Measurements from ENCODE around the gene SGK1. TPM values are rescaled to one million over a fixed set of nuclear protein-coding genes. Genes with fewer than 3 reads are reported as not detected.
A peak's percentile ranks its signal among the peaks of the same experiment; 100 is the strongest.

SGK1 gene
- polyA plus RNA-seq, 1 donor (not counting 4 experiments of a cell fraction or from before 2014, with no cell fraction given), result 156 TPM

DNA sequence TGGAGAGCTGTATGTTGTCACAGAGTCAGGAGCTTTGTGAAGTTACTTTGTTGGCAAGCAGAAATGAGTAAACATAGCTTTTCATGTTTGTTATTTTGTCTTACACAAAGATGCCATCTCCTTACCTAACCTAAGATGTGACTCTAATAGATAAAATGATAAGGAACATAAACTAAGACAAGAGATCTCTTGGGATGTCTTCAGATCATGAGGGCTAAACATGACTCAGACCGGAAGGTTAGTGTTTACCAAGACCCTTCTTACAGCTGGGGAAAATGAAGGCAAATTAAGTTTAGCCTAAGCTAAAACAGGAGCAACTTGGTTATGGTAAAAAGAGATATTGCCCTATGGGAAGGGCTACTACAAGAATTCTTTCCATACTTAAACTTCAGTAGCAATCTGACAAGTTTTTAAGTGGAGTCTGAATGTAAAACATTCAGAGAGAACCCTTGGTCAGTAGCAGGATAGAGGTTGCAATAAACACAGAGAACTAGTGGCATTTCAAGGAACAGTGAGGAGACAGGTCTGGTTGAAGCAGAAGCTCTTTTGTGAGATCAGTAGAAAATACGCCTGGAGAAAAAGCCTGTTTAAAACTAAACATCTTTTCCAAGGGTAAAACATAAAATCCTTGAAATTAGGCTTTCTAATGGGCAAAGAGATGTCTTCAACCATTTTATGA is 29.9 kb downstream of the SGK1 start:
- Histone ChIP-seq H3K9me1 (ENCODE audit: control insufficient read depth, extremely low read depth, insufficient read depth, low read length) (no peaks in the 10 kb centered on the region), H3K9ac (ENCODE audit: control insufficient read depth, extremely low read depth, insufficient read depth, low read length) (peak overlapping the region; percentile 57), H3K36me3 (ENCODE audit: control insufficient read depth in 2 of 2, extremely low read depth in 1 of 2, insufficient read depth in 2 of 2, low read length in 2 of 2) (no peaks in the 10 kb centered on the region), H3K4me2 (ENCODE audit: control insufficient read depth, extremely low read depth, insufficient read depth, low read depth, low read length) (peak overlapping the region; percentile 43), H4K20me1 (ENCODE audit: control insufficient read depth, extremely low read depth, insufficient read depth, low read length) (no peaks in the 10 kb centered on the region), H3K79me2 (ENCODE audit: control insufficient read depth, insufficient read depth, low read length) (no peaks in the 10 kb centered on the region), H3K9me3 (ENCODE audit: control insufficient read depth, low read depth, low read length) (no peaks in the 10 kb centered on the region), H3K27ac (ENCODE audit: control insufficient read depth, insufficient read depth, low read length) (peak overlapping the region; percentile 87), H2AFZ (ENCODE audit: control insufficient read depth, low read length) (peak overlapping the region; percentile 95), H3K4me1 (ENCODE audit: control insufficient read depth, extremely low read depth, insufficient read depth, low read length) (peaks cover 19% of the 10 kb centered on the region), H3K27me3 (ENCODE audit: control insufficient read depth, extremely low read depth, insufficient read depth, low read length) (no peaks in the 10 kb centered on the region), H3K4me3 (ENCODE audit: control insufficient read depth in 2 of 3, extremely low read depth in 1 of 3, insufficient read depth in 2 of 3, low read depth in 1 of 3, low read length in 3 of 3) (peak overlapping the region in 1 of 3 experiments; percentile 1)
- no peak for TF ChIP-seq EZH2 (IDR thresholded peaks at IDR 0.05; ENCODE audit: low read length)
- TF ChIP-seq, protein P1, sequence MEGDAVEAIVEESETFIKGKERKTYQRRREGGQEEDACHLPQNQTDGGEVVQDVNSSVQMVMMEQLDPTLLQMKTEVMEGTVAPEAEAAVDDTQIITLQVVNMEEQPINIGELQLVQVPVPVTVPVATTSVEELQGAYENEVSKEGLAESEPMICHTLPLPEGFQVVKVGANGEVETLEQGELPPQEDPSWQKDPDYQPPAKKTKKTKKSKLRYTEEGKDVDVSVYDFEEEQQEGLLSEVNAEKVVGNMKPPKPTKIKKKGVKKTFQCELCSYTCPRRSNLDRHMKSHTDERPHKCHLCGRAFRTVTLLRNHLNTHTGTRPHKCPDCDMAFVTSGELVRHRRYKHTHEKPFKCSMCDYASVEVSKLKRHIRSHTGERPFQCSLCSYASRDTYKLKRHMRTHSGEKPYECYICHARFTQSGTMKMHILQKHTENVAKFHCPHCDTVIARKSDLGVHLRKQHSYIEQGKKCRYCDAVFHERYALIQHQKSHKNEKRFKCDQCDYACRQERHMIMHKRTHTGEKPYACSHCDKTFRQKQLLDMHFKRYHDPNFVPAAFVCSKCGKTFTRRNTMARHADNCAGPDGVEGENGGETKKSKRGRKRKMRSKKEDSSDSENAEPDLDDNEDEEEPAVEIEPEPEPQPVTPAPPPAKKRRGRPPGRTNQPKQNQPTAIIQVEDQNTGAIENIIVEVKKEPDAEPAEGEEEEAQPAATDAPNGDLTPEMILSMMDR (optimal IDR thresholded peaks at IDR 0.05 in 1 of 3, IDR thresholded peaks at IDR 0.05 in 1 of 3, conservative IDR thresholded peaks at IDR 0.05 in 1 of 3; ENCODE audit: extremely low read depth in 1 of 3, insufficient read depth in 2 of 3, low read length in 3 of 3), result no peak
- DNase-seq (ENCODE audit: low read depth, low spot score) (no peak), FAIRE-seq (no peak)
- dilution Hi-C loops (cut with MboI; ENCODE audit: extremely low pct_ligation_motif_present, low sequenced_read_pairs), result no loop called here

DNA sequence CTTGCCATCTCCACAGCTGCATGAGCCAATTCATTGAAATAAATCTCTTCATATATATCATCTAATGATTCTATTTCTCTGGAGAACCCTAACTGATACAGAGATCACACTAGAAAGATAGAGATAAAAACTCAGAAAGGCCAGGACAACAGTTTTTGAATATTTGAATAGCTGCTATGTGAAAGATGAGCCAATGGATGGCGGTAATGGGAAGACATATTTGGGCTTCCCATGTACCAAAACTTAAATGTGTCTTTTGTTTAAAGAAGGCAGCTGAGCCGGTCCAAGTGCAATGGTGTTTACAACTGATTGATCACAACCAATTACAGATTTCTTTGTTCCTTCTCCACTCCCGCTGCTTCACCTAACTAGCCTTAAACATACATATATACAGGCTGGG is 35.1 kb downstream of the SGK1 start:
- Histone ChIP-seq H3K27me3 (ENCODE audit: control insufficient read depth, extremely low read depth, insufficient read depth, low read length) (no peaks in the 10 kb centered on the region), H3K4me1 (ENCODE audit: control insufficient read depth, extremely low read depth, insufficient read depth, low read length) (peaks cover under 1% of the 10 kb centered on the region), H3K9me3 (ENCODE audit: control insufficient read depth, low read depth, low read length) (no peaks in the 10 kb centered on the region), H2AFZ (ENCODE audit: control insufficient read depth, low read length) (no peak overlapping the region), H4K20me1 (ENCODE audit: control insufficient read depth, extremely low read depth, insufficient read depth, low read length) (no peaks in the 10 kb centered on the region), H3K4me2 (ENCODE audit: control insufficient read depth, extremely low read depth, insufficient read depth, low read depth, low read length) (no peak overlapping the region), H3K4me3 (ENCODE audit: control insufficient read depth in 2 of 3, extremely low read depth in 1 of 3, insufficient read depth in 2 of 3, low read depth in 1 of 3, low read length in 3 of 3) (no peak overlapping the region), H3K9me1 (ENCODE audit: control insufficient read depth, extremely low read depth, insufficient read depth, low read length) (no peaks in the 10 kb centered on the region), H3K36me3 (ENCODE audit: control insufficient read depth in 2 of 2, extremely low read depth in 1 of 2, insufficient read depth in 2 of 2, low read length in 2 of 2) (no peaks in the 10 kb centered on the region), H3K79me2 (ENCODE audit: control insufficient read depth, insufficient read depth, low read length) (no peaks in the 10 kb centered on the region), H3K9ac (ENCODE audit: control insufficient read depth, extremely low read depth, insufficient read depth, low read length) (no peak overlapping the region), H3K27ac (ENCODE audit: control insufficient read depth, insufficient read depth, low read length) (no peak overlapping the region)
- no peak for TF ChIP-seq EZH2 (IDR thresholded peaks at IDR 0.05; ENCODE audit: low read length)
- TF ChIP-seq, protein P1 (optimal IDR thresholded peaks at IDR 0.05 in 1 of 3, IDR thresholded peaks at IDR 0.05 in 1 of 3, conservative IDR thresholded peaks at IDR 0.05 in 1 of 3; ENCODE audit: extremely low read depth in 1 of 3, insufficient read depth in 2 of 3, low read length in 3 of 3), result no peak
- no peak for FAIRE-seq
- DNase-seq (ENCODE audit: low read depth, low spot score), result no peak
- dilution Hi-C loops (cut with MboI; ENCODE audit: extremely low pct_ligation_motif_present, low sequenced_read_pairs), result no loop called here

Data from keratinocyte (primary cell).